B cell (primary cell): Measurements from ENCODE around the gene ABLIM1. TPM values are rescaled to one million over a fixed set of nuclear protein-coding genes. Genes with fewer than 3 reads are reported as not detected.

Experiments used
- ATAC-seq: fragments of 200-7000 bp; cut with Tn5 transposase; one replicate; pipeline ENCODE4 v1.10.0; 2021; ENCODE audit warnings: low read depth, mild to moderate bottlenecking, moderate number of reproducible peaks, moderate library complexity
- CTCF ChIA-PET: fragments of 350-600 bp; sonication (Branson Sonifier 250); formaldehyde crosslinking; loops from one replicate; lab custom pipeline; 2021; ENCODE audit warnings: antibody characterized with exemption, inconsistent platforms; lab: Charles Lee
- POLR2A ChIA-PET: fragments of 350-600 bp; sonication (Branson Sonifier 250); formaldehyde crosslinking; loops from one replicate; lab custom pipeline; 2021; ENCODE audit warnings: antibody characterized with exemption; lab: Charles Lee
- DNase-seq: peaks from one replicate; pipeline ENCODE4 v3.0.0; 2013
- H2AFZ ChIP-seq: 2 replicates; pipeline ENCODE4 v1.6.1; 2012; ENCODE audit warnings: mild to moderate bottlenecking, low read depth, low read length; ENCODE audit not compliant: insufficient read depth, poor library complexity, severe bottlenecking
- H3K27ac ChIP-seq, 2 donors: 1 replicate in 1 of 2; 2 replicates in 1 of 2; pipeline ENCODE4 v1.5.1; 2012 to 2013; ENCODE audit warnings: low read length in 2 of 2, mild to moderate bottlenecking in 2 of 2, moderate library complexity in 1 of 2
- H3K27me3 ChIP-seq, 4 experiments: fragments of 200-600 bp in 1 of 4; sonication (generic) in 1 of 4; replicated peaks in 1 of 4; 1 replicate in 2 of 4; 2 replicates in 2 of 4; pipeline versions ENCODE4 v1.6.1 to v1.7.0; 2013 to 2016; ENCODE audit warnings: low read length in 3 of 4, mild to moderate bottlenecking in 2 of 4, mixed read lengths in 1 of 4, moderate library complexity in 1 of 4; ENCODE audit not compliant: insufficient read depth in 4 of 4, control insufficient read depth in 3 of 4; ENCODE audit errors: control extremely low read depth in 1 of 4
- H3K36me3 ChIP-seq, 2 experiments: replicated peaks in 1 of 2; 1 replicate in 1 of 2; 2 replicates in 1 of 2; pipeline versions ENCODE4 v1.6.1 to v1.7.1; 2013; ENCODE audit warnings: low read length in 1 of 2; ENCODE audit not compliant: insufficient read depth in 2 of 2, control insufficient read depth in 1 of 2; ENCODE audit errors: control extremely low read depth in 1 of 2, extremely low read depth in 1 of 2
- H3K4me1 ChIP-seq, 2 donors: fragments of 200-600 bp in 1 of 2; sonication (generic) in 1 of 2; 1 replicate in 1 of 2; 2 replicates in 1 of 2; pipeline versions ENCODE4 v1.5.1 to v1.6.1; 2013 to 2017; ENCODE audit warnings: low read length in 2 of 2; ENCODE audit not compliant: control insufficient read depth in 2 of 2, insufficient read depth in 2 of 2
- H3K4me2 ChIP-seq: replicated peaks from 2 replicates; pipeline ENCODE3; 2012; ENCODE audit warnings: mild to moderate bottlenecking, low read depth, low read length; ENCODE audit not compliant: poor library complexity, severe bottlenecking
- H3K4me3 ChIP-seq, 5 experiments: fragments of 200-600 bp in 1 of 5; sonication (generic) in 1 of 5; 1 replicate in 3 of 5; 2 replicates in 2 of 5; pipeline versions ENCODE4 v1.5.1 to v1.7.0; 2011 to 2016; ENCODE audit warnings: low read length in 4 of 5, mild to moderate bottlenecking in 4 of 5, low read depth in 2 of 5, control low read depth in 1 of 5, moderate library complexity in 1 of 5; ENCODE audit not compliant: insufficient read depth in 1 of 5; ENCODE audit errors: control extremely low read depth in 1 of 5, extremely low read depth in 1 of 5
- H3K79me2 ChIP-seq: fragments of 200-600 bp; sonication (generic); one replicate; pipeline ENCODE4 v1.6.0; 2016; ENCODE audit warnings: low read length; ENCODE audit not compliant: control insufficient read depth, insufficient read depth
- H3K9ac ChIP-seq: fragments of 200-600 bp; sonication (generic); 2 replicates; pipeline ENCODE4 v1.6.1; 2017; ENCODE audit warnings: mild to moderate bottlenecking, low read length, moderate library complexity
- H3K9me3 ChIP-seq, 3 donors: one replicate each; pipeline versions ENCODE4 v1.6.1 to v1.7.1; 2013; ENCODE audit warnings: low read length in 2 of 3; ENCODE audit not compliant: control insufficient read depth in 2 of 3, insufficient read depth in 1 of 3; ENCODE audit errors: control extremely low read depth in 1 of 3
- H4K20me1 ChIP-seq: 2 replicates; pipeline ENCODE4 v1.6.0; 2012; ENCODE audit warnings: mild to moderate bottlenecking, low read length; ENCODE audit not compliant: insufficient read depth, control insufficient read depth, poor library complexity, severe bottlenecking
- H3K27ac Mint-ChIP-seq: one replicate; pipeline ENCODE4 v1.8.0; 2021; ENCODE audit warnings: mixed read lengths
- H3K27me3 Mint-ChIP-seq: one replicate; pipeline ENCODE4 v1.8.0; 2021; ENCODE audit warnings: mixed read lengths
- H3K4me1 Mint-ChIP-seq: one replicate; pipeline ENCODE4 v1.8.0; 2021; ENCODE audit warnings: mixed read lengths
- H3K4me3 Mint-ChIP-seq: one replicate; pipeline ENCODE4 v1.8.0; 2021; ENCODE audit warnings: mixed read lengths
- H3K9me3 Mint-ChIP-seq: one replicate; pipeline ENCODE4 v1.8.0; 2022; ENCODE audit warnings: mixed read lengths; ENCODE audit not compliant: insufficient read depth
- EZH2 ChIP-seq: IDR thresholded peaks from 2 replicates; pipeline ENCODE4 v1.6.1; 2012; ENCODE audit warnings: borderline replicate concordance, low read depth, mild to moderate bottlenecking, moderate library complexity, low read length; ENCODE audit not compliant: insufficient read depth, poor library complexity, severe bottlenecking
- WGBS: methylation state at CpG from one replicate; pipeline ENCODE4 v1.1.5; 2013; ENCODE audit warnings: missing lambda C conversion rate; ENCODE audit not compliant: insufficient coverage; 5-methylcytosine and 5-hydroxymethylcytosine counted together
- intact Hi-C: fragments of 100-400 bp; cut with micrococcal nuclease; formaldehyde crosslinking; loops from one replicate; pipeline ENCODE4 v1.10.0; 2022
- polyA plus RNA-seq: library from polyadenylated mRNA; depleted of rRNA; stranded (reverse); fragments of >200 nt; gene quantifications from 2 replicates; pipeline ENCODE4 v1.2.3, GENCODE V29; 2012
- total RNA-seq, 2 donors: library from RNA; stranded (reverse); fragments of 120-200 nt in 1 of 2; gene quantifications; 1 replicate in 1 of 2; 2 replicates in 1 of 2; pipeline versions ENCODE4 v1.2.3 to v1.2.4, GENCODE V29; 2013 to 2022
- TF ChIP-seq, protein P1 (sequence below): fragments of 200-600 bp; IDR thresholded peaks from one replicate; pipeline ENCODE4 v1.8.0; 2022; ENCODE audit warnings: antibody characterized with exemption, mild to moderate bottlenecking

ABLIM1 gene
- total and polyA plus RNA-seq, 2 donors (not counting 1 experiment from before 2014, with no cell fraction given), result 55.6 to 148 TPM

DNA sequence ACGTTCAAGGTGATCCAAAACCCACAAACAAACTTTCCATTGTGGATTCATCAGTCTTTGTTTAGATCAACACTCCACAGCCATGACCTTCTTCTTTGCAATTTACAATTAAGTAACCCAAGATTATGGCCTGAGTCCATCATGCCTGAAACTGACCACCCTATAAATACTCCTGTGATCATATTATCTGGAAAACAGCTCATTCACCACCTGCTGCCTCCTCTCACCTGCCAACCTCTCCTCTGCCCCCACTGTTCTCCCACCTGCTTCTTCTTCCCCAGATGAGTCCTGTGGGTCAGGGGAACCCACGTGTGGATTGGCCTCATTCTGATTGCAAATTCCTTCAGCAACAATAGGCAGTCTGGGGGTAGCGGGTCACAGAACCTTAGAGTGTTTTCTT is 81.4 kb downstream of the ABLIM1 start:
- Mint-ChIP-seq H3K4me3 (no peak overlapping the region), H3K27me3 (peaks cover 10% of the 10 kb centered on the region), H3K27ac (no peak overlapping the region), H3K9me3 (no peaks in the 10 kb centered on the region), H3K4me1 (no peaks in the 10 kb centered on the region)
- H3K36me3 ChIP-seq, result no peaks in the 10 kb centered on the region
- WGBS, result 93% methylated on average over 2 of the region's 3 CpGs
- ChIA-PET POLR2A (no interaction called here), CTCF (interaction anchor here (1.4 kb wide), 1 partner anchor 209 kb away, joined by 3 read pairs; no protein-coding TSS in a partner anchor)
- DNase-seq (no peak), ATAC-seq (no peak)
- no peak overlapping the region for H3K27ac ChIP-seq
- intact Hi-C loops, result no loop called here
- no peak overlapping the region for H3K9ac ChIP-seq
- no peak overlapping the region for H3K4me3 ChIP-seq
- no peaks in the 10 kb centered on the region for H4K20me1 ChIP-seq
- H3K27me3 ChIP-seq, result no peaks in the 10 kb centered on the region
- H3K4me2 ChIP-seq, result no peak overlapping the region
- no peaks in the 10 kb centered on the region for H3K79me2 ChIP-seq
- TF ChIP-seq, protein P1, sequence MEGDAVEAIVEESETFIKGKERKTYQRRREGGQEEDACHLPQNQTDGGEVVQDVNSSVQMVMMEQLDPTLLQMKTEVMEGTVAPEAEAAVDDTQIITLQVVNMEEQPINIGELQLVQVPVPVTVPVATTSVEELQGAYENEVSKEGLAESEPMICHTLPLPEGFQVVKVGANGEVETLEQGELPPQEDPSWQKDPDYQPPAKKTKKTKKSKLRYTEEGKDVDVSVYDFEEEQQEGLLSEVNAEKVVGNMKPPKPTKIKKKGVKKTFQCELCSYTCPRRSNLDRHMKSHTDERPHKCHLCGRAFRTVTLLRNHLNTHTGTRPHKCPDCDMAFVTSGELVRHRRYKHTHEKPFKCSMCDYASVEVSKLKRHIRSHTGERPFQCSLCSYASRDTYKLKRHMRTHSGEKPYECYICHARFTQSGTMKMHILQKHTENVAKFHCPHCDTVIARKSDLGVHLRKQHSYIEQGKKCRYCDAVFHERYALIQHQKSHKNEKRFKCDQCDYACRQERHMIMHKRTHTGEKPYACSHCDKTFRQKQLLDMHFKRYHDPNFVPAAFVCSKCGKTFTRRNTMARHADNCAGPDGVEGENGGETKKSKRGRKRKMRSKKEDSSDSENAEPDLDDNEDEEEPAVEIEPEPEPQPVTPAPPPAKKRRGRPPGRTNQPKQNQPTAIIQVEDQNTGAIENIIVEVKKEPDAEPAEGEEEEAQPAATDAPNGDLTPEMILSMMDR, result no peak
- no peak for TF ChIP-seq EZH2
- no peak overlapping the region for H2AFZ ChIP-seq
- no peaks in the 10 kb centered on the region for H3K4me1 ChIP-seq
- no peaks in the 10 kb centered on the region for H3K9me3 ChIP-seq

DNA sequence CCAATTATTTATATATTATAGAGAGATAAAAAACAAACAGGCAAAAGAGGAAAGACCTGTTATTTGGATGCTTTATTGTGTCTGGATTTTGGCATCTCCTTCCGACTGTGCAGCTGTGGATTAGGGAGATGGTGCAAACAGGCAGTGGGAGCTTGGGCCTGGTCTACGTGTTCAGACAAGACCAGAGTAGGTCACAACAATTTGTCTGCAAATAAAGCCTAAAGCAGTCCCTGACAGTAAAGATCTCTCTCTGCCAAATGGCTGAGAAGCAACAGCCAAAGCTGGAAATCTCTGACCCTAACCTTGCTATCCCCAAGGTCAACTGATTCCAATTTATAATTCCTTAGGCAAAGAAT is 82.0 kb downstream of the ABLIM1 start:
- no peak overlapping the region for H2AFZ ChIP-seq
- H3K9me3 Mint-ChIP-seq, result no peaks in the 10 kb centered on the region
- H3K27me3 Mint-ChIP-seq, result peaks cover 8% of the 10 kb centered on the region
- H3K9me3 ChIP-seq, result no peaks in the 10 kb centered on the region
- no peaks in the 10 kb centered on the region for H3K4me1 Mint-ChIP-seq
- no peak overlapping the region for H3K27ac ChIP-seq
- no peak overlapping the region for H3K27ac Mint-ChIP-seq
- H3K4me3 ChIP-seq, result no peak overlapping the region
- ATAC-seq (no peak), DNase-seq (no peak)
- H3K27me3 ChIP-seq, result no peaks in the 10 kb centered on the region
- no peaks in the 10 kb centered on the region for H3K79me2 ChIP-seq
- WGBS, result 100% methylated on average over 2 of the region's 2 CpGs
- no peaks in the 10 kb centered on the region for H3K4me1 ChIP-seq
- CTCF ChIA-PET, result interaction anchor here (1.4 kb wide), 1 partner anchor 210 kb away, joined by 3 read pairs; no protein-coding TSS in a partner anchor
- intact Hi-C loops, result no loop called here
- TF ChIP-seq, protein P1, result no peak
- no peak for TF ChIP-seq EZH2
- H3K4me3 Mint-ChIP-seq, result no peak overlapping the region
- no peaks in the 10 kb centered on the region for H4K20me1 ChIP-seq
- POLR2A ChIA-PET, result no interaction called here
- no peaks in the 10 kb centered on the region for H3K36me3 ChIP-seq
- H3K4me2 ChIP-seq, result no peak overlapping the region
- no peak overlapping the region for H3K9ac ChIP-seq
